IMR-90 (cell line): ENCODE measurements around the gene TSC22D4. TPM values are rescaled to one million over a fixed set of nuclear protein-coding genes. Genes with fewer than 3 reads are reported as not detected.

Experiments
- ATAC-seq: fragments of 200-7000 bp; cut with Tn5 transposase; 2 replicates; pipeline ENCODE4 v1.9.1; 2020; ENCODE audit warnings: low read depth, mild to moderate bottlenecking, moderate library complexity
- BruUV-seq: library from RNA; stranded (reverse); fragments of 400-500 nt; replicated peaks from 2 replicates; lab custom pipeline; 2021; lab: Mats Ljungman, UMichigan
- CTCF ChIA-PET: fragments of 300-600 bp; formaldehyde crosslinking; extraction: SDS; loops from one replicate; lab custom pipeline; 2021; ENCODE audit warnings: antibody characterized with exemption; lab: Yijun Ruan, JAX
- POLR2A ChIA-PET: fragments of 300-600 bp; sonication (Branson Sonifier 250); formaldehyde crosslinking; loops from one replicate; lab custom pipeline; 2022; ENCODE audit warnings: antibody characterized with exemption; ENCODE audit not compliant: unreplicated experiment; lab: Charles Lee
- DNase-seq: peaks from one replicate; pipeline ENCODE4 v3.0.0; 2013
- H2AFZ ChIP-seq: replicated peaks from 2 replicates; pipeline ENCODE3; 2013; ENCODE audit warnings: low read length, mild to moderate bottlenecking; ENCODE audit not compliant: poor library complexity
- H2AK5ac ChIP-seq: 2 replicates; pipeline ENCODE4 v1.6.1; 2013; ENCODE audit warnings: low read depth, low read length, inconsistent platforms
- H2AK9ac ChIP-seq: replicated peaks from 2 replicates; pipeline ENCODE3; 2013; ENCODE audit warnings: mild to moderate bottlenecking, low read depth, low read length, moderate library complexity; ENCODE audit not compliant: poor library complexity
- H2BK120ac ChIP-seq: 2 replicates; pipeline ENCODE4 v1.6.1; 2013; ENCODE audit warnings: low read depth, low read length, inconsistent platforms
- H2BK15ac ChIP-seq: 3 replicates; pipeline ENCODE4 v1.6.1; 2013; ENCODE audit warnings: low read depth, low read length, inconsistent platforms
- H2BK20ac ChIP-seq: 2 replicates; pipeline ENCODE4 v1.6.1; 2013; ENCODE audit warnings: low read depth, mild to moderate bottlenecking, inconsistent platforms, low read length, moderate library complexity
- H2BK5ac ChIP-seq: 2 replicates; pipeline ENCODE4 v1.6.1; 2013; ENCODE audit warnings: mild to moderate bottlenecking, low read depth, low read length, inconsistent platforms; ENCODE audit not compliant: poor library complexity, severe bottlenecking
- H3K14ac ChIP-seq: replicated peaks from 2 replicates; pipeline ENCODE4 v1.6.1; 2013; ENCODE audit warnings: low read depth, low read length, inconsistent platforms
- H3K18ac ChIP-seq: 2 replicates; pipeline ENCODE4 v1.6.1; 2013; ENCODE audit warnings: low read depth, low read length, control low read depth
- H3K23ac ChIP-seq: 2 replicates; pipeline ENCODE4 v1.6.1; 2013; ENCODE audit warnings: low read depth, low read length, inconsistent platforms
- H3K27ac ChIP-seq: 2 replicates; pipeline ENCODE4 v1.5.1; 2013; ENCODE audit warnings: mild to moderate bottlenecking, control low read depth, low read length; ENCODE audit not compliant: insufficient read depth
- H3K27me3 ChIP-seq: 2 replicates; pipeline ENCODE4 v1.6.1; 2013; ENCODE audit warnings: low read length; ENCODE audit not compliant: control insufficient read depth, insufficient read depth
- H3K36me3 ChIP-seq: 2 replicates; pipeline ENCODE4 v1.6.1; 2013; ENCODE audit warnings: low read length, mixed read lengths; ENCODE audit not compliant: control insufficient read depth, insufficient read depth
- H3K4ac ChIP-seq: 2 replicates; pipeline ENCODE4 v1.6.1; 2013; ENCODE audit warnings: low read depth, low read length, inconsistent platforms
- H3K4me1 ChIP-seq: 2 replicates; pipeline ENCODE4 v1.6.1; 2013; ENCODE audit warnings: low read length, mixed read lengths; ENCODE audit not compliant: control insufficient read depth, insufficient read depth
- H3K4me2 ChIP-seq: 2 replicates; pipeline ENCODE4 v1.6.1; 2013; ENCODE audit warnings: low read depth, mild to moderate bottlenecking, control low read depth, low read length, moderate library complexity
- H3K4me3 ChIP-seq: 2 replicates; pipeline ENCODE4 v1.5.1; 2013; ENCODE audit warnings: low read depth, mild to moderate bottlenecking, control low read depth, low read length, moderate library complexity; ENCODE audit not compliant: insufficient read depth
- H3K56ac ChIP-seq: 2 replicates; pipeline ENCODE4 v1.6.1; 2013; ENCODE audit warnings: low read length, inconsistent platforms; ENCODE audit not compliant: insufficient read depth; ENCODE audit errors: extremely low read depth
- H3K79me1 ChIP-seq, 2 experiments: 2 replicates each; pipeline ENCODE4 v1.6.1; 2013; ENCODE audit warnings: low read length in 2 of 2, inconsistent platforms in 1 of 2, low read depth in 1 of 2
- H3K9ac ChIP-seq: 2 replicates; pipeline ENCODE4 v1.6.1; 2013; ENCODE audit warnings: low read depth, low read length, control low read depth
- H3K9me1 ChIP-seq: 2 replicates; pipeline ENCODE4 v1.6.1; 2013; ENCODE audit warnings: low read length, inconsistent platforms; ENCODE audit not compliant: insufficient read depth
- H3K9me3 ChIP-seq: 2 replicates; pipeline ENCODE4 v1.6.1; 2013; ENCODE audit warnings: low read length; ENCODE audit not compliant: control insufficient read depth, insufficient read depth
- H4K20me1 ChIP-seq: 2 replicates; pipeline ENCODE4 v1.6.1; 2013; ENCODE audit warnings: low read length, inconsistent platforms; ENCODE audit not compliant: insufficient read depth
- H4K5ac ChIP-seq: 2 replicates; pipeline ENCODE4 v1.6.1; 2013; ENCODE audit warnings: mild to moderate bottlenecking, low read depth, low read length, control low read depth
- H4K8ac ChIP-seq, 2 experiments: 2 replicates each; pipeline ENCODE4 v1.6.1; 2013; ENCODE audit warnings: low read depth in 2 of 2, low read length in 2 of 2, control low read depth in 1 of 2, inconsistent platforms in 1 of 2
- H4K91ac ChIP-seq: 2 replicates; pipeline ENCODE4 v1.6.1; 2013; ENCODE audit warnings: low read depth, low read length, inconsistent platforms; ENCODE audit not compliant: insufficient read depth
- CEBPB ChIP-seq: IDR thresholded peaks from 2 replicates; pipeline ENCODE4 v1.6.1; 2012; ENCODE audit warnings: low read depth, low read length, improper control_type of control experiment
- CHD1 ChIP-seq: IDR thresholded peaks from 2 replicates; pipeline ENCODE4 v1.6.1; 2012; ENCODE audit warnings: low read depth, low read length, improper control_type of control experiment
- CTCF ChIP-seq: conservative IDR thresholded peaks from 2 replicates; pipeline ENCODE4 v1.5.1; 2012; ENCODE audit warnings: mild to moderate bottlenecking, low read depth, low read length, improper control_type of control experiment
- ELK1 ChIP-seq: fragments of 150-350 bp; IDR thresholded peaks from 2 replicates; pipeline ENCODE4 v1.6.1; 2016; ENCODE audit warnings: low read depth, mild to moderate bottlenecking, low read length, moderate library complexity, borderline replicate concordance
- MAZ ChIP-seq: IDR thresholded peaks from 2 replicates; pipeline ENCODE4 v1.6.1; 2012; ENCODE audit warnings: low read depth, mild to moderate bottlenecking, low read length, improper control_type of control experiment, moderate library complexity, borderline replicate concordance
- MXI1 ChIP-seq: IDR thresholded peaks from 2 replicates; pipeline ENCODE4 v1.6.1; 2012; ENCODE audit warnings: low read depth, mild to moderate bottlenecking, low read length, moderate library complexity, borderline replicate concordance
- POLR2A ChIP-seq: IDR thresholded peaks from 2 replicates; pipeline ENCODE4 v1.6.1; 2012; ENCODE audit warnings: mild to moderate bottlenecking, low read depth, low read length
- RAD21 ChIP-seq: IDR thresholded peaks from 2 replicates; pipeline ENCODE4 v1.6.1; 2012; ENCODE audit warnings: low read length, improper control_type of control experiment
- SMC3 ChIP-seq: fragments of 150-350 bp; IDR thresholded peaks from 2 replicates; pipeline ENCODE4 v1.6.1; 2016; ENCODE audit warnings: low read depth, mild to moderate bottlenecking, antibody characterized with exemption, low read length, moderate library complexity
- WGBS, 2 experiments: methylation state at CpG; one replicate each; pipeline versions ENCODE4 v1.1.5 to v1.1.7; 2013; ENCODE audit warnings: missing lambda C conversion rate in 2 of 2; ENCODE audit not compliant: insufficient read length in 1 of 2; ENCODE audit errors: extremely low coverage in 2 of 2; 5-methylcytosine and 5-hydroxymethylcytosine counted together
- dilution Hi-C: fragments of 300-500 bp; cut with HindIII; formaldehyde crosslinking; loops from one replicate; pipeline ENCODE4 v1.14.3; 2018; ENCODE audit warnings: low sequenced_read_pairs; ENCODE audit not compliant: unreplicated experiment
- in situ Hi-C: fragments of 300-500 bp; cut with MboI; formaldehyde crosslinking; loops from 3 replicates; pipeline ENCODE4 v1.14.3; 2019; ENCODE audit warnings: low sequenced_read_pairs, inconsistent platforms, mixed read lengths
- intact Hi-C: fragments of 100-400 bp; cut with micrococcal nuclease; formaldehyde crosslinking; loops from 2 replicates; pipeline ENCODE4 v1.10.0; 2022
- polyA plus RNA-seq, 3 experiments: library from polyadenylated mRNA; depleted of rRNA; stranded (reverse); fragments of >200 nt; gene quantifications; 2 replicates each; pipeline ENCODE4 v1.2.3, GENCODE V29; 2012; ENCODE audit warnings: low replicate concordance in 1 of 3
- total RNA-seq: library from RNA; depleted of rRNA; stranded (reverse); fragments of >200 nt; gene quantifications from 2 replicates; pipeline ENCODE4 v1.2.3, GENCODE V29; 2012

The TSC22D4 gene
- total and polyA plus RNA-seq, 2 of the 4 experiments (the other 2 are of a cell fraction), result 9.3 to 29.9 TPM

GRCh38 chr7:100481466-100481865, 2.5 kb upstream of the TSC22D4 start:
- no peaks in the 10 kb centered on the region for H3K27me3 ChIP-seq
- peaks cover 7% of the 10 kb centered on the region; the same call in 1 of the 2 replicates for H3K36me3 ChIP-seq
- no peak overlapping the region for H2BK20ac ChIP-seq
- no TSS peak for BruUV-seq
- dilution Hi-C loops, result no loop called here
- peaks cover 7 to 18% of the 10 kb centered on the region in 2 experiments; a peak in 3 of 4 replicates for H3K79me1 ChIP-seq
- no peak overlapping the region for H3K4me3 ChIP-seq
- H4K91ac ChIP-seq, result no peak overlapping the region
- H4K8ac ChIP-seq, result no peak overlapping the region
- no peaks in the 10 kb centered on the region for H3K9me1 ChIP-seq
- H2BK15ac ChIP-seq, result no peak overlapping the region
- no peak overlapping the region for H2AK9ac ChIP-seq
- H3K4me2 ChIP-seq, result no peak overlapping the region
- no peak overlapping the region for H3K23ac ChIP-seq
- H3K56ac ChIP-seq, result no peak overlapping the region
- H3K9me3 ChIP-seq, result no peaks in the 10 kb centered on the region
- no peak overlapping the region for H2BK120ac ChIP-seq
- H3K14ac ChIP-seq, result no peak overlapping the region
- no peak overlapping the region for H3K18ac ChIP-seq
- ChIA-PET CTCF (no interaction called here), POLR2A (no interaction called here)
- H2AFZ ChIP-seq, result no peak overlapping the region
- H3K27ac ChIP-seq, result no peak overlapping the region
- intact Hi-C loops, result no loop called here
- peaks cover 12% of the 10 kb centered on the region for H3K4me1 ChIP-seq
- DNase-seq, result no peak
- H2BK5ac ChIP-seq, result no peak overlapping the region
- WGBS, 2 experiments, result no CpG with 5 or more reads among the region's 1 CpG
- in situ Hi-C loops, result loop anchor here (5.0 kb wide), 1 partner anchor 61 kb away; no protein-coding TSS in a partner anchor
- no peak overlapping the region for H3K4ac ChIP-seq
- peaks cover 15% of the 10 kb centered on the region for H4K20me1 ChIP-seq
- no peak overlapping the region for H2AK5ac ChIP-seq
- ATAC-seq, result no peak
- H4K5ac ChIP-seq, result no peak overlapping the region
- no peak for TF ChIP-seq MAZ
- no peak for TF ChIP-seq ELK1
- no peak for TF ChIP-seq SMC3
- TF ChIP-seq MXI1, result no peak
- TF ChIP-seq CHD1, result no peak
- no peak for TF ChIP-seq CTCF
- TF ChIP-seq CEBPB, result no peak
- no peak for TF ChIP-seq POLR2A
- no peak for TF ChIP-seq RAD21
- H3K9ac ChIP-seq, result no peak overlapping the region
